Epithelial cell of esophagus (primary cell): ENCODE measurements around the gene ZNF532.

Experiments used
- DNase-seq: peaks from one replicate; pipeline ENCODE4 v3.0.0; 2010; ENCODE audit warnings: low read depth
- H3K4me3 ChIP-seq: 2 replicates; pipeline ENCODE4 v1.5.1; 2011; ENCODE audit warnings: mild to moderate bottlenecking, low read length, control low read depth
- TF ChIP-seq, protein P1 (sequence below): IDR thresholded peaks from 2 replicates; pipeline ENCODE4 v1.5.1; 2011; ENCODE audit warnings: low read depth, mild to moderate bottlenecking, low read length, control low read depth, inconsistent platforms; ENCODE audit not compliant: insufficient read depth; ENCODE audit errors: missing control alignments

ZNF532 gene

DNA sequence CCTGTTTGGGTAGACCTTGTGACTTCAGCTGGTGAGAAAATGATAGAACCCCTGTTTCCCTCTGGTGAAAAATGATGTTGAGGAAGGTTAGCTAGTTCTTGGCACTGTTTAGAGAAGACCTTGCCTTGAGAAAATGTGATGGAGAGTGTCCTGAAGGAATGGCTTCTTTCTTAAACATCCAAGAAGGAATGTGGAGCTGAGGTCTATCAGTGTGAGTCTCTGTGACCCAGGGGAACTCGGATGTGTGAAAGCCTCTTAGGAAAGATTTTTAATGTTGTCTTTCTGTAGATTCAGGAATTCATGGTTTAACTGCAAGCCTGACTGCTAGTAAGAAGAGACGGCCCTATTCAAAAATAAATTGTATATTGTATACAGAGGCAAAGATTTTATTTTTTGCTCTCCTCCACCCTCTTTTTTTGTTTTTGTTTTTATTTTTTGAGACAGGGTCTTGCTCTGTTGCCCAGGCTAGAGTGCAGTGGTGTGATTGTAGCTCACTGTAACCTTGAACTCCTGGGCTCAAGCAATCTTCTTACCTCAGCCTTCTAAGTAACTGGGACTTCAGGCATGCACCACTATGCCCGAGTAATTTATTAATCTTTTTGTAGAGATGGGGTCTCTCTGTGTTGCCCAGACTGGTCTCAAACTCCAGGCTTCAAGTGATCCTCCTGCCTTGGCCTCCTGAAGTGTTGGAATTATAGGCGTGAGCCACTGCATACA is 87.5 kb downstream of the ZNF532 start:
- H3K4me3 ChIP-seq = no peak overlapping the region
- TF ChIP-seq, protein P1, sequence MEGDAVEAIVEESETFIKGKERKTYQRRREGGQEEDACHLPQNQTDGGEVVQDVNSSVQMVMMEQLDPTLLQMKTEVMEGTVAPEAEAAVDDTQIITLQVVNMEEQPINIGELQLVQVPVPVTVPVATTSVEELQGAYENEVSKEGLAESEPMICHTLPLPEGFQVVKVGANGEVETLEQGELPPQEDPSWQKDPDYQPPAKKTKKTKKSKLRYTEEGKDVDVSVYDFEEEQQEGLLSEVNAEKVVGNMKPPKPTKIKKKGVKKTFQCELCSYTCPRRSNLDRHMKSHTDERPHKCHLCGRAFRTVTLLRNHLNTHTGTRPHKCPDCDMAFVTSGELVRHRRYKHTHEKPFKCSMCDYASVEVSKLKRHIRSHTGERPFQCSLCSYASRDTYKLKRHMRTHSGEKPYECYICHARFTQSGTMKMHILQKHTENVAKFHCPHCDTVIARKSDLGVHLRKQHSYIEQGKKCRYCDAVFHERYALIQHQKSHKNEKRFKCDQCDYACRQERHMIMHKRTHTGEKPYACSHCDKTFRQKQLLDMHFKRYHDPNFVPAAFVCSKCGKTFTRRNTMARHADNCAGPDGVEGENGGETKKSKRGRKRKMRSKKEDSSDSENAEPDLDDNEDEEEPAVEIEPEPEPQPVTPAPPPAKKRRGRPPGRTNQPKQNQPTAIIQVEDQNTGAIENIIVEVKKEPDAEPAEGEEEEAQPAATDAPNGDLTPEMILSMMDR = no peak
- no peak for DNase-seq

DNA sequence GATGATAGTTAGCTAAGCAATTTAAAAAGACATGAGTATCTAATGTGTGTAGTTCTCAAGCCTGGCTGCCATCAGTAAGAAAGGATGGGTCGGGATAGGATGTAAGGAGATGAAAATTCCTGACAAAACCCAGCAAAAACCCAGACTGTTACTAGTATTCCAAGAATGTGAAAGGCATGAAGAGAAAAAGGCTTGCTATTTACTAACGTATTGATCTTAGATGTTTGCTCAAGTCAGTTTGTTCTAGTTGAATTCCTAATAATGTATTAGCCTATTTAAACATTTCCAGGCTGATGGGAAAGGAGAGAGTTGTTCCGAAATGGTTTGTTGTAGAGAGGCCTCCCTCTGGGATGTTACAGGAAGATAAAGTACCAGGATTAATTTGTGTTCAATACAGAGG is 88.2 kb downstream of the ZNF532 start:
- TF ChIP-seq, protein P1 = no peak
- no peak for DNase-seq
- H3K4me3 ChIP-seq = no peak overlapping the region

DNA sequence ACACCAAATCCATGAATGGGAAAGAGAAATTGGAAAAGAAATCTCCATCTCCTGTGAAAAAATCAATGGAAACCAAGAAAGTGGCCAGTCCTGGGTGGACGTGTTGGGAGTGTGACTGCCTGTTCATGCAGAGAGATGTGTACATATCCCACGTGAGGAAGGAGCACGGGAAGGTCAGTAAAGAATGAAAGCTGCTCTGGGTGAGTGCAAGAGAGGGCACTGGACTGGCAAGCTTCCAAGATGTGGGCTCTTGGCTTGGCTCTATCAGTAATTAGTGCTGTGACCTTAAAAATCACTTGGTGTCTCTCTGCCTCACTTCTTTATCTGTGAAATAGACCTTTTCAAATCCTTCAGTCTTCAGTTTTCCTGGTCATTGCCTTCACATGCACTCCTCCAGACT is 89.0 kb downstream of the ZNF532 start:
- no peak overlapping the region for H3K4me3 ChIP-seq
- DNase-seq = no peak
- TF ChIP-seq, protein P1 = no peak

DNA sequence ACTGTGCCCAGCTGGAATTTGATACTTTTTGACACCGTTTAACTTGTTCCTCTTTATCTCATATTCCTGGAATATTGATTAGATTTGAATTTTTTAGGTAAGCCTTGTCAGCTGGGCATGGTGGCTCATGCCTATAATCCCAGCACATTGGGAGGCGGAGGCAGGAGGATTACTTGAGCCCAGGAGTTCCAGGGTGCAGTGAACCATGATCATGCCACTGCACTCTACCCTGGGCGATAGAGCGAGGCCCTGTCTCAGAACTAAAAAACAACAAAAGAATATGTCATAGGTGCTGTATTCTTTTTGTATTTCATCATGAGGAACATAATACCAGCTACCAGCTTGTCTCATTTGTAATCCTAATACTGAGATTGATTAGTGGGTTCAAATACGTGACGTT is 90.3 kb downstream of the ZNF532 start:
- no peak for DNase-seq
- H3K4me3 ChIP-seq = no peak overlapping the region
- TF ChIP-seq, protein P1 = no peak

DNA sequence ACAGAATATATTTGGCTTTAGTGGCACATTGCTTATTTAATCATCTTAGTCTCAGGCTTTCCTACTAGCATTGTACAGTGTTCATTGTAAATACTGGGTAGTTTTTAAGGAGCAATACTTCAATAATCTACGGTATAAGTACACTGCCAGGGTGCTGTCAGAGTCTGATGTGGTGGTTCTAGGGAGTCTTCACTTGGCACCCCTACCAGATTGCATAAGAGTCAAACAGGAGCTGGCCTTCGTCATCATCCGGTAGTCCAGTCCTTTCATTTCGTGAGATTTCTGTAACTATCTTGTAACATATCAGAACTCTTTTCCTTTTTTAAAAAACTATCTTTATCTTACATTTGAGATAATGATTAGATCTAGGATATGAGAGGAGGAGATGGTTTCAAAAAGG is 91.1 kb downstream of the ZNF532 start:
- H3K4me3 ChIP-seq = no peak overlapping the region
- TF ChIP-seq, protein P1 = no peak
- DNase-seq = no peak

DNA sequence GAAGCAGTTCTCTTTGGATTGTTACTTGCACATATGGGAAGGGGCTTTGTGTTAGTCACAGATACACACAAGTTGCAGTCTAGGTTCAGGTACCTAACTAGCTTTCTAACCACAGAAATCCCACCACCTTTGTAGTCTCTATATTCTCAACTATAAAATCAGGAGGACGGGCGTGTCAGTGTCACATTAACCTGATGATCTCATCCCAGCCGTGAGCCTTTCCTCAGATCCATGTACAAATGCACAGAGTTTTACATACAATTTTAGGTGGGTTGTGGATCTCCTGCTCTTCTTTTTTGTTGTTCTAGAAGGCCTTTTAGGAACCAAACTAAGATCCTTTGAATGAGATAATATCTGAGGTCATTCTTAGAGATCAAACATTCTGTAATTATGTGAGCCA is 94.0 kb downstream of the ZNF532 start:
- TF ChIP-seq, protein P1 = no peak
- peak; percentile 39 for DNase-seq
- H3K4me3 ChIP-seq = no peak overlapping the region

DNA sequence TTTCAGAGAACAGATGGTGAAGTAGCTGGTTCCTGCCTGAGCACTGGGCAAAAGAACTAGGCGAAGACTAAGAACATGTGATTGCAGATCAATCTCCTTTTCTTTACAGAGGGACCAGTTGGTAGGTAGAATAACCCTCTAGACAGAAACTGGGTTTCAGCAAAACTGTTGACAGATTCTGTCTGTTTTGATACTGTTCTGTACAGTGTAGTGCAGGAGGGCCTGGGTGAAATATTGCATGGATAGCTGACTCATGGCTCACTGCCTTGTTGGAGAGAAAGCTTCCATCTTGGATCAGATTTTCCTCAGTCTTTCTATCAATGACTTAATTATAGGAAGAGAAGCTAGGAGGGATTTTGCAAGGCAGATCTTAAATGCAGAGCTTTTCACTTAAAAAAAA is 95.8 kb downstream of the ZNF532 start:
- TF ChIP-seq, protein P1 = no peak
- DNase-seq = no peak

More for the DNA sequence above, 95.8 kb downstream of the ZNF532 start:
- H3K4me3 ChIP-seq = no peak overlapping the region
